K562 (cell line): ENCODE data around the gene RXRB. TPM values are rescaled to one million over a fixed set of nuclear protein-coding genes. Genes with fewer than 3 reads are reported as not detected.

ENCODE experiments used
- ATF3 ChIP-seq, 2 experiments: fragments of 450-650 bp in 1 of 2; sonication (generic) in 1 of 2; formaldehyde crosslinking in 1 of 2; IDR thresholded peaks in 1 of 2; conservative IDR thresholded peaks in 1 of 2; 2 replicates each; pipeline versions ENCODE4 v1.6.1 to v1.8.1; 2016 to 2023; ENCODE audit warnings: mild to moderate bottlenecking in 2 of 2, moderate library complexity in 2 of 2, inconsistent platforms in 1 of 2, missing genetic modification reagents in 1 of 2
- CBX2 ChIP-seq: fragments of 200-600 bp; sonication (generic); IDR thresholded peaks from one replicate; pipeline ENCODE4 v1.6.1; 2012; ENCODE audit warnings: mild to moderate bottlenecking, low read length, inconsistent platforms; ENCODE audit not compliant: insufficient read depth, poor library complexity, severe bottlenecking
- NCOA6 ChIP-seq: fragments of 450-650 bp; IDR thresholded peaks from 2 replicates; pipeline ENCODE4 v1.6.1; 2017; ENCODE audit warnings: mild to moderate bottlenecking
- NR2C1 ChIP-seq, 2 experiments: fragments of 450-650 bp; IDR thresholded peaks; 2 replicates each; pipeline ENCODE4 v1.6.1; 2017; ENCODE audit warnings: mild to moderate bottlenecking in 2 of 2, antibody characterized with exemption in 1 of 2, inconsistent platforms in 1 of 2, missing compliant biosample characterization in 1 of 2, missing genetic modification characterization in 1 of 2
- STAT6 ChIP-seq: sonication (generic); formaldehyde crosslinking; IDR thresholded peaks from 2 replicates; pipeline ENCODE4 v1.8.1; 2023; ENCODE audit warnings: mild to moderate bottlenecking, missing genetic modification reagents
- TAF15 ChIP-seq: fragments of 200-400 bp; formaldehyde crosslinking; IDR thresholded peaks from 2 replicates; pipeline ENCODE4 v1.6.1; 2017; ENCODE audit warnings: mild to moderate bottlenecking, low read depth, low read length, moderate library complexity
- ZSCAN29 ChIP-seq: fragments of 450-650 bp; IDR thresholded peaks from 2 replicates; pipeline ENCODE4 v1.6.1; 2017
- polyA plus RNA-seq, 8 experiments: library from polyadenylated mRNA; depleted of rRNA in 4 of 8; stranded (reverse) in 5 of 8; unstranded in 3 of 8; fragments of >200 nt; fragmentation: Nextera tagmentation in 2 of 8; fragmentation: Illumina TruSeq in 1 of 8; extraction: Ambion mirVana in 2 of 8; extraction: Trizol in 1 of 8; gene quantifications; 2 replicates each; pipeline versions ENCODE4 v1.2.1 to v1.2.3, GENCODE V29; 2011 to 2014; ENCODE audit warnings: inconsistent platforms in 1 of 8, missing spikeins in 1 of 8
- total RNA-seq, 7 experiments: library from RNA; depleted of rRNA in 6 of 7; stranded (reverse); fragments of >200 nt in 6 of 7; fragmentation: Illumina TruSeq in 2 of 7; extraction: Trizol in 2 of 7; gene quantifications; 2 replicates each; pipeline versions ENCODE4 v1.2.1 to v1.2.3, GENCODE V29; 2011 to 2021; ENCODE audit warnings: low replicate concordance in 1 of 7
- TF ChIP-seq, protein P1 (sequence below): sonication (generic); formaldehyde crosslinking; IDR thresholded peaks from 2 replicates; pipeline ENCODE4 v1.8.0; 2023; ENCODE audit warnings: mild to moderate bottlenecking, missing genetic modification reagents
- TF ChIP-seq, protein P2 (sequence below): fragments of 250-450 bp; sonication (Bioruptor Pico); IDR thresholded peaks from 2 replicates; pipeline ENCODE4 v1.5.0; 2020; ENCODE audit warnings: mild to moderate bottlenecking, borderline replicate concordance

RXRB gene
- total and polyA plus RNA-seq, 9 of the 15 experiments (the other 6 are each of a cell fraction or from before 2014, with no cell fraction given), result 0.76 to 35.5 (median 18.4) TPM

GRCh38 chr6:33208091-33208967 lies 7.9 kb upstream of the RXRB start, which contains the start of gene RING1 (continued):
- TF ChIP-seq TAF15, result no peak
- TF ChIP-seq ZSCAN29, result no peak
- TF ChIP-seq, protein P1, sequence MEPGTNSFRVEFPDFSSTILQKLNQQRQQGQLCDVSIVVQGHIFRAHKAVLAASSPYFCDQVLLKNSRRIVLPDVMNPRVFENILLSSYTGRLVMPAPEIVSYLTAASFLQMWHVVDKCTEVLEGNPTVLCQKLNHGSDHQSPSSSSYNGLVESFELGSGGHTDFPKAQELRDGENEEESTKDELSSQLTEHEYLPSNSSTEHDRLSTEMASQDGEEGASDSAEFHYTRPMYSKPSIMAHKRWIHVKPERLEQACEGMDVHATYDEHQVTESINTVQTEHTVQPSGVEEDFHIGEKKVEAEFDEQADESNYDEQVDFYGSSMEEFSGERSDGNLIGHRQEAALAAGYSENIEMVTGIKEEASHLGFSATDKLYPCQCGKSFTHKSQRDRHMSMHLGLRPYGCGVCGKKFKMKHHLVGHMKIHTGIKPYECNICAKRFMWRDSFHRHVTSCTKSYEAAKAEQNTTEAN (CRISPR knock-in tag), result no peak
- no peak for TF ChIP-seq CBX2
- TF ChIP-seq NR2C1 (IDR thresholded peaks at IDR 0.05), result no peak
- no peak for TF ChIP-seq NR2C1 (tag; IDR thresholded peaks at IDR 0.05)
- no peak for TF ChIP-seq NCOA6
- peak; percentile 66 for TF ChIP-seq ATF3 (IDR thresholded peaks at IDR 0.05)
- peak; percentile 90 for TF ChIP-seq ATF3 (CRISPR knock-in tag; conservative IDR thresholded peaks at IDR 0.05)
- TF ChIP-seq, protein P2, sequence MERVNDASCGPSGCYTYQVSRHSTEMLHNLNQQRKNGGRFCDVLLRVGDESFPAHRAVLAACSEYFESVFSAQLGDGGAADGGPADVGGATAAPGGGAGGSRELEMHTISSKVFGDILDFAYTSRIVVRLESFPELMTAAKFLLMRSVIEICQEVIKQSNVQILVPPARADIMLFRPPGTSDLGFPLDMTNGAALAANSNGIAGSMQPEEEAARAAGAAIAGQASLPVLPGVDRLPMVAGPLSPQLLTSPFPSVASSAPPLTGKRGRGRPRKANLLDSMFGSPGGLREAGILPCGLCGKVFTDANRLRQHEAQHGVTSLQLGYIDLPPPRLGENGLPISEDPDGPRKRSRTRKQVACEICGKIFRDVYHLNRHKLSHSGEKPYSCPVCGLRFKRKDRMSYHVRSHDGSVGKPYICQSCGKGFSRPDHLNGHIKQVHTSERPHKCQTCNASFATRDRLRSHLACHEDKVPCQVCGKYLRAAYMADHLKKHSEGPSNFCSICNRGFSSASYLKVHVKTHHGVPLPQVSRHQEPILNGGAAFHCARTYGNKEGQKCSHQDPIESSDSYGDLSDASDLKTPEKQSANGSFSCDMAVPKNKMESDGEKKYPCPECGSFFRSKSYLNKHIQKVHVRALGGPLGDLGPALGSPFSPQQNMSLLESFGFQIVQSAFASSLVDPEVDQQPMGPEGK (CRISPR knock-in tag), result 0 out of 2 replicates have a peak, but pooled peaks have one; percentile 50
- peak; percentile 94; the same call in 1 of the 2 replicates for TF ChIP-seq STAT6 (CRISPR knock-in tag)
